Panc1 (cell line): Measurements from ENCODE around the gene TANC1.

Experiments used
- SIN3A ChIP-seq: IDR thresholded peaks from 2 replicates; pipeline ENCODE4 v1.6.1; 2012; ENCODE audit warnings: low read depth, mild to moderate bottlenecking, low read length, moderate library complexity, borderline replicate concordance; ENCODE audit not compliant: insufficient read depth
- TF ChIP-seq, protein P1 (sequence below): fragments of 450-650 bp; IDR thresholded peaks from 2 replicates; pipeline ENCODE4 v1.5.1; 2017; ENCODE audit warnings: mild to moderate bottlenecking

DNA sequence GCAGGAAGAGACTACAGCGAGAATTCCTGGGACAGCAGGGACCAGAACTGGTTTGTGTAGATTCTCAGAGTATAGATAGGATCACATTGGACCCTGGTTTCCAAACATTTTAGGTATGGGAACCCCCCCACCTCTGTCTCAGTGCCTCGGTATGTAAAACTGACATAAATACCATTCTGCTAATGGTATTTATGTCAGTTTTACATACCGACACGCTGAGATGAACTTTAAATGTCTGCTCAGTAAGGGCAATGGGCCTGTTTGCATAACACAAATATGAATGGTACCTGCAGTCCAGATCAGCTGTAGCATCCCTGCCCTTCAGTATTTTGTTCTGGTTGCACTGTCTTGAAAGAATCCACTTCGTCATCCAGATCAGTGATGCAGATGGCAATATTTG is 244.9 kb downstream of the TANC1 start:
- no peak for TF ChIP-seq SIN3A
- TF ChIP-seq, protein P1, sequence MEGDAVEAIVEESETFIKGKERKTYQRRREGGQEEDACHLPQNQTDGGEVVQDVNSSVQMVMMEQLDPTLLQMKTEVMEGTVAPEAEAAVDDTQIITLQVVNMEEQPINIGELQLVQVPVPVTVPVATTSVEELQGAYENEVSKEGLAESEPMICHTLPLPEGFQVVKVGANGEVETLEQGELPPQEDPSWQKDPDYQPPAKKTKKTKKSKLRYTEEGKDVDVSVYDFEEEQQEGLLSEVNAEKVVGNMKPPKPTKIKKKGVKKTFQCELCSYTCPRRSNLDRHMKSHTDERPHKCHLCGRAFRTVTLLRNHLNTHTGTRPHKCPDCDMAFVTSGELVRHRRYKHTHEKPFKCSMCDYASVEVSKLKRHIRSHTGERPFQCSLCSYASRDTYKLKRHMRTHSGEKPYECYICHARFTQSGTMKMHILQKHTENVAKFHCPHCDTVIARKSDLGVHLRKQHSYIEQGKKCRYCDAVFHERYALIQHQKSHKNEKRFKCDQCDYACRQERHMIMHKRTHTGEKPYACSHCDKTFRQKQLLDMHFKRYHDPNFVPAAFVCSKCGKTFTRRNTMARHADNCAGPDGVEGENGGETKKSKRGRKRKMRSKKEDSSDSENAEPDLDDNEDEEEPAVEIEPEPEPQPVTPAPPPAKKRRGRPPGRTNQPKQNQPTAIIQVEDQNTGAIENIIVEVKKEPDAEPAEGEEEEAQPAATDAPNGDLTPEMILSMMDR = no peak
